GM19397 (cell line): ENCODE measurements around the gene AHDC1.

Experiments
- ATAC-seq: cut with Tn5 transposase; IDR thresholded peaks from one replicate; pipeline ENCODE4 v1.9.1; 2021; ENCODE audit warnings: mild to moderate bottlenecking, moderate library complexity; ENCODE audit not compliant: unreplicated experiment

AHDC1 gene

GRCh38 chr1:27615346-27616192 lies 11.6 kb upstream of the AHDC1 start:
- ATAC-seq: no peak

DNA sequence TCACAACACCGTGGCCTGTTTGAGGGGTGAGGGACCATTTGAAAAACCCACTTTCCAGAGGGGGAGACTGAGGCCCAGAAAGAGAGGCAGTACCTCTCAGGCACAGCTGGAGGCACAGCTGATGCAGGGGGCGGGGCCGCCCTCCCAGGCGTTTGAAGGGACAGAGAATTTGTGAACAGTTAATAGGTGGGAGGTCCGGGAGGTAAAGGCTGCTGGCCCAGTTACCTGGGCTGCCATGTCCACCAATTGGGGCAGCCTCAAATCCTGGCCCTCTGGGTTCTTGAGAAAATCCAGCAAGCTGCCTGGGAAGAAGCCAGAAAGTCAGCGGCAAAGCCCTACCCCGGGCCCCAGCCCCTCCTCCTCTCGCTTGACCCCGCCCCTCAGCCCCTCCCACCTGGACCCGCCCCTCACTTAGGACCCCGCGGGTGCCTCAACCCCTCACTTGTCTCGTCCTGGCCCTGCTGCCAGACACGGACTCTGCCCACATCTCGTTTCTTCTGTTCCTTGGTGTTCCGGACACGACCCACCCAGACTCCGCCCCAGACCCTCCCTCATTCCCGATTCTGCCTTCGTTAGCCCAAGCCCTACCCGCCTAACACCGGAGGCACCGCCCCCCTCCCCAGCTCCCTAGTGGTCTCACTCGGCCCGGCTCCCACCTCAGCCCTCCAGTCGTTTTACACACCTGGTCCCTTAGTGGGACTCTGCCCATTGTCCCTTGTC lies 10.8 kb upstream of the AHDC1 start:
- no peak for ATAC-seq

- ATAC-seq: no peak
Observed at GRCh38 chr1:27614043-27614624, 10.2 kb upstream of the AHDC1 start.

DNA sequence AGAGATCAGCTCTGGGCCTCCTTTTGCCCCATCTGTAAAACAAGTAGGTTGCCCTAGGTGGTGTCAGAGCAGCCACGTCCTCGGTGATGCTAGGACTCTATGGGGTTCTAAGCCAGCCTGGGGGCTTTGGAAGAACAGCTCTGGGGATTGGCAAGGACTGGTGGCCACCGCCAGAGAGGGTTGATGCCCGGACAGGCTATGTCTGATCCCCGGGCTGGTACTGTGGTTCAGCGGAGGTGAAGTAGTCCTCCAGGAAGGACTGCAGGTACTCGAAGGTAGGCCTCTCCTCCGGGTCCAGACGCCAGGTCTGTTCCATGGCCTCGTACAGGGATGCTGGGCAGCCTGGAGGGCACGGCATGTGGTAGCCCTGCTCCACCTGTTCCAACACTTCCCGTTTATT lies 8.8 kb upstream of the AHDC1 start:
- ATAC-seq: no peak

DNA sequence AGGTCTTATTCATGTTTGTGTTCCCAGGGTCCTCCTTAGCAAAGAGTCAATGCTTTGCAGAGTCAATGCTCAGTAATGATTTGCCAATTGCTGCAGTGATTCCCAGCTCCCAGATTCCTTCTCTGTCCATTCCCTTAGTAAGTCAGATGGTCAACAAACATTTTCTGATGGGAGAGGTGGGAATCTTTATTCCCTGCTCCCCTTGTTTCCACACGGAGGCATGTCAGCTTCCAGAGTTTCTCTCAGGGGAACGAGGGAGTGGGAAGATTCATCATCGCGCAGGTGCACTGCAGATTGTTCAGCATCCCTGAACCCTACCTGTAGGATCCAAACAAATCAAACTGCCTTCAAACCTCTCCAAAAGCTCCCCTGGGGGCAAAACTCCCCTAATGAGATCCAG lies 7.5 kb upstream of the AHDC1 start:
- no peak for ATAC-seq

- ATAC-seq: no peak
Observed at GRCh38 chr1:27609618-27610240, 5.8 kb upstream of the AHDC1 start.

GRCh38 chr1:27609210-27609555 lies 5.2 kb upstream of the AHDC1 start:
- ATAC-seq: no peak

DNA sequence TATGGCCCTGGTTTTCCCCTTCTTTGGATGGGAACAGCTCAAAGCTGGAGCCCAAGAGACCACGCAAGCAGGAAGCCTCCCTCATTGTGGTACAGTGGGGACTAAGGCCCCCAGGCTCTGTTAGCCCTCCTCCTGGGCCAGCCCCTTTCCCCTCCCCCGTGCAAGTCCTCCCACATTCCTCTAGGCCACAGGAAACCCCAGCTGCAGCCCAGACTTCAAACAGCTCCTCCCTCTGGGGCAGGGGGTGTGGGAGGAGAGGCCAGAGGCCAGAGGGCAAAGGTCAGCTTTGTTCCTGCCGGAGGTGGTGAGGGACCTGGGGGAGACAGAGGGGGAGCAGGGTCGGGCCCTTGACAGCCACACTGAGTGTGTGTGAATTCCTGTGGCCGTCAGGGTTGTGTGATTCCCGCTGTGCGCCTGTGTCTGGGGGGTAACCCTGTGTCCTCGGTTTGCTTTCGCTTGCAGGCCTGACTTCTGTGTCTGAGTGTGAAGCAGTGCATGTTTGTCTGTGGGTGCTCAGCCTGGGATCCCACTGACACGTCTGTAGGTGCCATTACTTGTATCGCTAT lies 3.4 kb upstream of the AHDC1 start:
- no peak for ATAC-seq

- ATAC-seq: no peak
Observed at GRCh38 chr1:27606708-27607238, 2.8 kb upstream of the AHDC1 start.

DNA sequence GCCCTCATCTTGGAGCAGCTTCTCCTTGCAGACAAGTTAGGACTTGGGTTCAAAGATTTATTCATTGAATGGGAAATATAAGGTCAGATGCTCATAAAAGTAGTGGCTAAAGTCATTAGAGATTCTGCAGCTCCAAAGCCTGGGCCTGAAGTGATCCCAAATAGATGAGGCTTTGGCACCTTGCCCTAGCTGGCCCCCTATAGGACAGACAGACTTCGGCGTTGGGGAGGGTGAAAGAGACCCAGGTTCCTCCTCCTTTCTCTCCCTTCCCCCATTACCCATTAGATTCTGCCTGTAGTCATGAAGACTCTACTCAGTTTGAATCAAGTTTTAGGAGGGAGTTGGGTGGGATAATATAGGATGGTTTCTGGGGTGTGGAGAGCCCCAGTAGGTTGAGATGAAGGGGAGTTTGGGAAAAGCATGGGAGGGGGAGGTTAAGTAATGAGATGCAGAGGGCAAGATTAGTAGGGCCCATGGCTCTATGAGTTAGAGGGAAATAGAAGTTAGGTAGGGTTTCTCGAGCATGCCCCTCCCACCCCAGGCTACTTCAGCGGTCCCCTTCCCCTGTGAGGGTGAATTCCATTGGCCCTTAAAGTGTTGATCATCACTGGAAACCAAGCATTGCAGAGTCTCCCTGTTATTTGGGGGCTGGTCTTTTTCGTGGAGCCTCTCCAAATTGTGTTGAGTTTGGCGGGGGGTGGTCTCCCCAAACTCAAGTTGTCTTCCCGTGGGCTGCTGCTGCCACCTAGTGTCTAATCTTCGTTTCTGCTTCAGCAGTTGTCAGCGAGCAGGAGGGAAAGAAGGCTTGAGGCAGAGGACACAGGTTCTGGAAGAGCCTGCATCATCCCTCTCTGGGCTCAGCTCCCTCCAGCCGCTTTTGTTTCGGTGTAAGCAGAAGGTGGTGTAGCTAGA lies 2.1 kb upstream of the AHDC1 start:
- no peak for ATAC-seq

GRCh38 chr1:27605300-27605766 lies 1.4 kb upstream of the AHDC1 start:
- ATAC-seq: no peak

- no peak for ATAC-seq
Observed at GRCh38 chr1:27604579-27605299, 795 bp upstream of the AHDC1 start.

DNA sequence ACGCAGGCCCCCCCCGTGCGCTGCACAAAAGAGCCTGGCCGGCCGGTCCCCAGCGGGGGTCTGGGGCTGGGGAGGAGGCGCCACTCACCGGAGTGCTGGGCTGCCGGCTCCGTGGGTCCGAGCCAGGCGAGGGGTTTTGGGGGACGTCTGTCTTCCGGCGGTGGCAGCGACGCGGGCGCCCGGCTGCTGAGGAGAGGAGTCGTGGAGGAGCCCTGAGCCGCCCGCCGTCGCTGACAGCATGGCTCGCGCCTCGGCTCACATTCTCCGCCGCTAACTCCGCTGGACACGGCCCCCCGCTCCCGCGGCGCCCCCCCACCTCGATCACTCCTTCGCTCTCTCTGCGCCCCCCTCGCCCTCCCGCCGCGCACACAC lies 649 bp downstream of the AHDC1 start:
- no peak for ATAC-seq

GRCh38 chr1:27602462-27603308 lies 1.3 kb downstream of the AHDC1 start:
- no peak for ATAC-seq

DNA sequence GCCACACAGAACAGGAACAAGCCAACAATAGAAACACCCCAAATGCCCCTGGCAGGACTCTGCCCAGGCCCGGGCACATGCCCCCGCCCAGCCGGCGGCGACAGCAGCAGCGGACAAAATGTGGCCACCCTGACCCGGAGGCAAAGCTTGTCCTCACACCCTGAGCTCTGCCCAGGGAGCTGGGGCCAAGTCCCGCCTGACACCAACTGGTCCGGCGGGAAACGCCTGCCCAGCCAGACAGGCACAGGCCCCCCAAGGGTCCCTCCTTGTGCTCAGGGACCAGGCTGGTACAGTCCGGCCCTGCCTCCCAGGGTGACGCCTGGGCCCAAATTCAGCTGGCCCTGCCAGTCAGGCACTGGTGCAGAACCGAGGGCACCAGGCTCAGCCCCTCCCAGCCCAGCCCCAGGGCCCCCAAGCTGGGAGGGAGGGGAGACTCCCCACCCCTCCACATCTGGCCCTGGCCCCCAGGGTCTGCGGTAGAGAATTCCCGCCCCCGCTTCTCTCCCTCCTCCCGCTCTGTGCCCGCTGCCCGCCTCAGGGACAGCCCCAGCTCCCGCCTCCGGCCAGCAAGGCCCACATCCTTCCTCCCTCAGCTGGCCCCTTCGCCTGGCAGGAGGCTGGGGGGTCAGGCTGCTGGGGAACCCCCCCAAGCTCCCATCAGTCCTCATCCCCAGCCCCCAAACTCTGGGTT lies 2.0 kb downstream of the AHDC1 start:
- no peak for ATAC-seq

DNA sequence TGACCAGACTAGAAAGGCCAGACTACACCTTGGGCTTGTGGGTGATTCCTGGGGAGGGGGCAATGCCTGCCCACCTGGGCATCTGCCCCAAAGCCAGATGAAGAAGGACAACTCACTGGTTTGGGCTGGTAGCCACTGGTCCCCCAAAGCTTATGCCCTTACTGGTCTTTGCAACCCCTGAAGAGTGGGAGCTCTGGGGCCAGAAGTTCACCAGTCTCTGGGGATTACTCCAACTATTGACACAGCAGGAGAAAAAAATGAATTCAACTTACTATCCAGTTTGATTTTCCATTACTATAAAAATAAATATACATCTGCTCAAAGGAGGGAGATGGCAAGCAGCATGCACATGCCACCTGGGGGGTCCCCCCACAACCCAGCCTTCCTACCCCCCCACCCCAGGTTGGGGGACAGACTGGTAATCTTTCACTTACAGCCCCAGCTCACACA lies 2.6 kb downstream of the AHDC1 start:
- no peak for ATAC-seq

DNA sequence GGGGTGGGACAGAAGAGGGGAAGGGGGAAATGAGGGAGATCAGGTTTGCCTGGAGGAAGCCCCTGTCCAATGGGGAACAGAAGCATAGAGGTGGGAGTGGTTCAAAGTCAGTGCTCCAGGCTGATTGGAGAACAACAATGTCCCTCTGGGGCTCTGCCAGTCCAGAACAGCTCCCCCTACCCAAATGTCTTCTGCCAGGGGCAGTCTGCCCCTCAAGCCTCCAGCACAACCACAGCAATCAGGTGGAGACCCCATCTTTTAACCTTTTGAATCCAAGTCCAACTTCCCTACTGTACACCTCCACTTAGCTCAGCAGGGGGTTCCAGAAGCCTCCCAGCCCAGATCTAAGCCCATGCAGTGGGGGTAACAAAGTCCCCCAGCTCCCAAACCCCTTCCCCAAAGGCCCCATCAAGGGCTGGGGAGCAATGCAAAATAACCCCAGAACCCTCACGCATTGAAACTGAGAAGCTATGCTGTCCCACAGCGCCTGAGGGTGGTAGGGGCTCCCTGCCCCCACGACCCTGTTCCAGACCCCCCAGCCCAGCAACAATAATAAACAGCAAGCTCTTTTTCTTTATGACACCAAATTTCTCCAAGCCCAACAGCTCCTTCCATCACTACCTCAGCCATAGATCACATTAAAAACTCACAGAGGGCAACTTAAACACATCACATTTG lies 3.3 kb downstream of the AHDC1 start:
- ATAC-seq: no peak
